Mesenchymal stem cell (in vitro differentiated cells and primary cell): Measurements from ENCODE around the gene SSTR3.
A peak's percentile ranks its signal among the peaks of the same experiment; 100 is the strongest.

Experiments
- DNase-seq: peaks from one replicate; pipeline ENCODE4 v3.0.0-alpha.2; 2013
- H2AFZ ChIP-seq: one replicate; pipeline ENCODE4 v1.6.1; 2013; ENCODE audit warnings: low read depth, mild to moderate bottlenecking, control low read depth, inconsistent platforms, low read length, moderate library complexity
- H2AK5ac ChIP-seq: 2 replicates; pipeline ENCODE4 v1.6.1; 2013; ENCODE audit warnings: low read length, moderate library complexity, mild to moderate bottlenecking, inconsistent platforms; ENCODE audit not compliant: severe bottlenecking
- H2BK120ac ChIP-seq: one replicate; pipeline ENCODE4 v1.6.1; 2013; ENCODE audit warnings: low read depth, mild to moderate bottlenecking, inconsistent platforms, low read length, moderate library complexity
- H2BK12ac ChIP-seq, 2 experiments: one replicate each; pipeline ENCODE4 v1.6.1; 2013; ENCODE audit warnings: inconsistent platforms in 2 of 2, low read length in 2 of 2, mild to moderate bottlenecking in 2 of 2, moderate library complexity in 2 of 2, control low read depth in 1 of 2
- H2BK15ac ChIP-seq: one replicate; pipeline ENCODE4 v1.6.1; 2013; ENCODE audit warnings: mild to moderate bottlenecking, low read depth, inconsistent platforms; ENCODE audit not compliant: poor library complexity, severe bottlenecking
- H2BK5ac ChIP-seq: 2 replicates; pipeline ENCODE4 v1.6.1; 2013; ENCODE audit warnings: low read depth, mild to moderate bottlenecking, low read length, control low read depth, inconsistent platforms; ENCODE audit not compliant: poor library complexity, severe bottlenecking
- H3K14ac ChIP-seq, 2 experiments: one replicate each; pipeline ENCODE4 v1.6.1; 2013; ENCODE audit warnings: inconsistent platforms in 2 of 2, low read length in 2 of 2, control low read depth in 1 of 2, mild to moderate bottlenecking in 1 of 2, moderate library complexity in 1 of 2
- H3K18ac ChIP-seq, 2 experiments: one replicate each; pipeline ENCODE4 v1.6.1; 2013; ENCODE audit warnings: inconsistent platforms in 2 of 2, low read length in 2 of 2, control low read depth in 1 of 2, low read depth in 1 of 2, mild to moderate bottlenecking in 1 of 2
- H3K23ac ChIP-seq, 2 experiments: one replicate each; pipeline ENCODE4 v1.6.1; 2013; ENCODE audit warnings: inconsistent platforms in 2 of 2, low read length in 2 of 2, mild to moderate bottlenecking in 2 of 2, moderate library complexity in 2 of 2, control low read depth in 1 of 2
- H3K27ac ChIP-seq: 2 replicates; pipeline ENCODE4 v1.5.1; 2013; ENCODE audit warnings: mild to moderate bottlenecking, moderate library complexity, low read length, control low read depth, inconsistent platforms; ENCODE audit not compliant: poor library complexity, severe bottlenecking
- H3K27me3 ChIP-seq, 2 experiments: 2 replicates each; pipeline versions ENCODE4 v1.6.1 to v1.7.0; 2013; ENCODE audit warnings: low read length in 2 of 2, mild to moderate bottlenecking in 2 of 2, moderate library complexity in 2 of 2, control low read depth in 1 of 2, inconsistent platforms in 1 of 2; ENCODE audit not compliant: control insufficient read depth in 1 of 2, insufficient read depth in 1 of 2
- H3K36me3 ChIP-seq, 2 experiments: 2 replicates each; pipeline versions ENCODE4 v1.6.1 to v1.7.0; 2013; ENCODE audit warnings: low read length in 2 of 2, control low read depth in 1 of 2, inconsistent platforms in 1 of 2, low read depth in 1 of 2, mild to moderate bottlenecking in 1 of 2; ENCODE audit not compliant: insufficient read depth in 2 of 2, control insufficient read depth in 1 of 2
- H3K4ac ChIP-seq, 2 experiments: one replicate each; pipeline ENCODE4 v1.6.1; 2013; ENCODE audit warnings: inconsistent platforms in 2 of 2, low read length in 2 of 2, mild to moderate bottlenecking in 2 of 2, moderate library complexity in 2 of 2, control low read depth in 1 of 2, low read depth in 1 of 2
- H3K4me1 ChIP-seq: 2 replicates; pipeline ENCODE4 v1.6.1; 2013; ENCODE audit warnings: low read depth, low read length, control low read depth; ENCODE audit not compliant: control insufficient read depth, insufficient read depth
- H3K4me2 ChIP-seq: 2 replicates; pipeline ENCODE4 v1.6.1; 2013; ENCODE audit warnings: low read length, mild to moderate bottlenecking, inconsistent platforms; ENCODE audit not compliant: poor library complexity, severe bottlenecking
- H3K4me3 ChIP-seq, 2 experiments: 2 replicates each; pipeline versions ENCODE4 v1.5.1 to v1.7.0; 2013; ENCODE audit warnings: low read length in 2 of 2, mild to moderate bottlenecking in 2 of 2, control low read depth in 1 of 2, low read depth in 1 of 2; ENCODE audit not compliant: insufficient read depth in 1 of 2
- H3K79me1 ChIP-seq: replicated peaks from 2 replicates; pipeline ENCODE4 v1.6.1; 2013; ENCODE audit warnings: mild to moderate bottlenecking, control low read depth, low read length, inconsistent platforms; ENCODE audit not compliant: poor library complexity, severe bottlenecking
- H3K9ac ChIP-seq: 2 replicates; pipeline ENCODE4 v1.7.0; 2013; ENCODE audit warnings: mild to moderate bottlenecking, low read length, moderate library complexity
- H3K9me3 ChIP-seq: 2 replicates; pipeline ENCODE4 v1.7.0; 2013; ENCODE audit warnings: mild to moderate bottlenecking, low read length; ENCODE audit not compliant: control insufficient read depth
- H4K8ac ChIP-seq: one replicate; pipeline ENCODE4 v1.6.1; 2013; ENCODE audit warnings: inconsistent platforms, mild to moderate bottlenecking, low read length, moderate library complexity
- H4K91ac ChIP-seq: one replicate; pipeline ENCODE4 v1.6.1; 2013; ENCODE audit warnings: mild to moderate bottlenecking, low read length, inconsistent platforms
- WGBS: methylation state at CpG from one replicate; pipeline ENCODE4 v1.1.7; 2013; ENCODE audit warnings: mixed read lengths; 5-methylcytosine and 5-hydroxymethylcytosine counted together

The SSTR3 gene

DNA sequence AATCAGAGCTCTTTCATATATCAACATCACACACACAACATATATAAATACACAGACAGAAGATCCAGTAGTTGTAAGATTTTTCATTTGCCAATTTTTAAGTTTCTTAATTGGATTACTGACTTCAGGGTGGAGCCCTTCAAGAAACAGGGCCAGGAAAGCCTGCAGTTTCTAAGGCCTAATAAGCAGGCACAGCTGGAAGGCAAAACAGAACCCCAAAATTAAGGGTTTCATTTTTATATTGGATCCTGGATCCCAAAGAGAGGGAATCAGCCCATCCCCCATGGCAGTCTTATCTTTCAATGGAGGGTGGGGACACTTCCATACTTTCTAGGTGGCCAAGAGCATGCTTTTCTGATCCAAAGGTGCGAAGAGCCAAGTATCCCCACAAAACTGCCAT, 19.5 kb downstream of the SSTR3 start:
- H2BK120ac ChIP-seq = no peak overlapping the region
- no peak overlapping the region for H3K27ac ChIP-seq
- no peaks in the 10 kb centered on the region for H3K79me1 ChIP-seq
- H3K9me3 ChIP-seq = no peaks in the 10 kb centered on the region
- no peak overlapping the region for H2AFZ ChIP-seq
- no peak overlapping the region for H3K9ac ChIP-seq
- H4K91ac ChIP-seq = no peak overlapping the region
- no peak overlapping the region for H3K14ac ChIP-seq
- no peak overlapping the region for H4K8ac ChIP-seq
- 83% methylated on average over 1 of the region's 1 CpG for WGBS
- no peak overlapping the region for H2BK12ac ChIP-seq
- H2AK5ac ChIP-seq = no peak overlapping the region
- no peak overlapping the region for H2BK15ac ChIP-seq
- no peak overlapping the region for H3K4me3 ChIP-seq
- no peak overlapping the region for H3K4me2 ChIP-seq
- H3K18ac ChIP-seq = no peak overlapping the region
- no peaks in the 10 kb centered on the region for H3K27me3 ChIP-seq
- peaks cover 20% of the 10 kb centered on the region for H3K4me1 ChIP-seq
- H3K23ac ChIP-seq = no peak overlapping the region
- H3K36me3 ChIP-seq = no peaks in the 10 kb centered on the region
- H2BK5ac ChIP-seq = no peak overlapping the region
- no peak overlapping the region for H3K4ac ChIP-seq
- DNase-seq = no peak

DNA sequence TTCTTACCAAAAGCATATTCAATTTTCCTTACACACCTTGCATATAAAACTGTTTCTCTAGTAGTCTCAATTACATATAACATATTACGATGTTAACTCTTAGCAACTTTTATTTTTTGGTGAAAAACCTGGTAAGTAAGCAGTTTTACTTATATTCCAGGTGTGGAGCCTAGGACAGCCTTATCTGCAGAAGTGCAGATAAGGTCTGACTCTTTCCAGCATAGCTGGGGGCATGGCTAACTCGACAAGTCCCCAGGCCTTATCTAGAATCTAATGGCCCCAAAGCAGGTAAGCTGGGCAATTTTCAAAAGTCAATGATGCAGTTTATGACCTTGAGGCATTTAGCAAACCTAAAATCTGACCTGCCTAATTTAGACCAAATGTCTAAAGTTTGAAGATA, 20.1 kb downstream of the SSTR3 start:
- Histone ChIP-seq H3K27ac (no peak overlapping the region), H3K36me3 (no peaks in the 10 kb centered on the region), H2AFZ (no peak overlapping the region), H3K14ac (no peak overlapping the region), H2BK120ac (no peak overlapping the region), H3K4ac (no peak overlapping the region), H3K4me3 (no peak overlapping the region), H2BK15ac (no peak overlapping the region), H3K4me2 (no peak overlapping the region), H4K91ac (no peak overlapping the region), H3K23ac (no peak overlapping the region), H3K79me1 (no peaks in the 10 kb centered on the region), H3K4me1 (peaks cover 18% of the 10 kb centered on the region), H3K9ac (no peak overlapping the region), H3K9me3 (no peaks in the 10 kb centered on the region), H2AK5ac (no peak overlapping the region), H2BK5ac (no peak overlapping the region), H2BK12ac (no peak overlapping the region), H3K27me3 (no peaks in the 10 kb centered on the region), H3K18ac (no peak overlapping the region), H4K8ac (no peak overlapping the region)
- WGBS = 58% methylated on average over 2 of the region's 2 CpGs
- DNase-seq = no peak

DNA sequence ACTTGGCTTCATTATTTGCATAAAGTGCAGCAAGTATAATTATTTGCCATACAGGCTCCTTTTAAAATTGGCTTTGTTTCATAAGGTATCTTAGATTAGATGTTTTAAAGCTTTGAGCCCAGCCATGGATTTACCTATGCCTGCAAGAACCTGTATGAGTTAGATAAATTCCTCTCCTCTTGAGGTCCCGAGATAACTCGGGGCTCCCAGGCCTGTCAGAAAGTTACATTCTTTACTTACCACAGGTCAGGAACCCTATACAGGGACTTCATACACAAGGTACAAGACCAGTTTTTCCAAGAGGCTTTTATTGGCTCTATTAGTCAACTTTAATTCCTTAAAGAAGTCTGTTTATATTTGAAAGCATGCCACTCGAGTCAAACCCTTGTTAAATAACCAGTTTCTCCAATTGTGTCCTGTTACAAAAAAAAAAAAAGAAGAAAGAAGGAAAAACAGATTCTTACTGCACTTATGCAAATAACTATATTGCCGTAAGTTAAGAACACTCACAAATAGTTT, 22.0 kb downstream of the SSTR3 start:
- Histone ChIP-seq H2BK15ac (no peak overlapping the region), H3K27ac (no peak overlapping the region), H3K18ac (no peak overlapping the region), H2BK12ac (no peak overlapping the region), H3K23ac (no peak overlapping the region), H3K27me3 (no peaks in the 10 kb centered on the region), H3K4me3 (no peak overlapping the region), H2BK120ac (no peak overlapping the region), H4K8ac (no peak overlapping the region), H3K9me3 (no peaks in the 10 kb centered on the region), H2AK5ac (no peak overlapping the region), H3K36me3 (peaks cover 1 to 6% of the 10 kb centered on the region in 2 experiments), H4K91ac (no peak overlapping the region), H3K14ac (no peak overlapping the region), H3K4ac (no peak overlapping the region), H2AFZ (no peak overlapping the region), H3K4me2 (no peak overlapping the region), H2BK5ac (no peak overlapping the region), H3K79me1 (peaks cover 4% of the 10 kb centered on the region), H3K9ac (no peak overlapping the region), H3K4me1 (peaks cover 17% of the 10 kb centered on the region)
- peak; percentile 22 for DNase-seq
- whole genome bisulfite sequencing = 55% methylated on average over 2 of the region's 4 CpGs

DNA sequence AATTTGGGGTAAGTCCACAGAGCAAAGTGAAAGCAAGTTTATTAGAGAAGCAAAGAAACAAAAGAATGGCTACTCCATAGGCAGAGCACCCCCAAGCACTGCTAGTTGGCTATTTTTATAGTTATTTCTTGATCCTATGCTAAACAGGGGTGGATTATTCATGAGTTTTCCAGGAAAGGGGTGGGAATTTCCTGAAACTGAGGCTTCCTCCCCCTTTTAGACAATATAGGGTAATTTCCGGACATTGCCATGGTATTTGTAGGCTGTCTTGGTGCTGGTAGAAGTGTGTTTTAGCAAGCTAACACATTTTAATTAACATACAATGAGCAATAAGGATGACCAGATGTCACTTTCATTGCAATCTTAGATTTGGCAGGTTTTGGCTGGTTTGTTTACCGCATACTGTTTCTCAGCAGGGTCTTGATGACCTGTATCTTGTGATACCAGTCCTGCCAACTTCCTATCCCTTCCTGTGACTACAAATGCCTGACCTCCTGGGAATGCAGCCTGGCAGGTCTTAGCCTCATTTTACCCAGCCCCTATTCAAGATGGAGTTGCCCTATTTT, 23.3 kb downstream of the SSTR3 start:
- Histone ChIP-seq H3K9me3 (no peaks in the 10 kb centered on the region), H2AFZ (no peak overlapping the region), H3K9ac (peak overlapping the region; percentile 89), H3K18ac (peak overlapping the region in 1 of 2 experiments; percentile 82), H3K4me2 (no peak overlapping the region), H2BK15ac (no peak overlapping the region), H3K4me1 (peaks cover 17% of the 10 kb centered on the region), H2BK120ac (peak overlapping the region; percentile 65), H2AK5ac (peak overlapping the region; percentile 35), H3K79me1 (peaks cover 4% of the 10 kb centered on the region), H3K14ac (no peak overlapping the region), H3K23ac (no peak overlapping the region), H3K4ac (peak overlapping the region; percentile 33 to 97), H3K27ac (peak overlapping the region; percentile 96), H2BK5ac (no peak overlapping the region), H3K36me3 (peaks cover 10 to 16% of the 10 kb centered on the region in 2 experiments), H3K27me3 (no peaks in the 10 kb centered on the region), H3K4me3 (peak overlapping the region in 1 of 2 experiments; percentile 85), H2BK12ac (peak overlapping the region; percentile 83 to 98), H4K8ac (no peak overlapping the region), H4K91ac (peak overlapping the region; percentile 27)
- peak; percentile 51 for DNase-seq
- 71% methylated on average over 1 of the region's 2 CpGs for WGBS
